ENCODE measurements around the gene ARHGDIB. TPM values are rescaled to one million over a fixed set of nuclear protein-coding genes. Genes with fewer than 3 reads are reported as not detected.

The ARHGDIB gene
- total and polyA plus RNA-seq, 10 of the 15 experiments (the other 5 are each of a cell fraction or from before 2014, with no cell fraction given): 796 to 2,849 (median 1,346) TPM

- TF ChIP-seq ZBTB40 (IDR thresholded peaks at IDR 0.05; ENCODE audit: borderline replicate concordance): no peak
- TF ChIP-seq E2F8 (IDR thresholded peaks at IDR 0.05; ENCODE audit: low read depth, partially characterized antibody): no peak
- no peak for TF ChIP-seq HCFC1 (IDR thresholded peaks at IDR 0.05; ENCODE audit: low read length)
- no peak for TF ChIP-seq ATF3 (IDR thresholded peaks at IDR 0.05; ENCODE audit: borderline replicate concordance, extremely low read depth, low read depth, low read length)
- no peak for TF ChIP-seq PML (IDR thresholded peaks at IDR 0.05; ENCODE audit: low read length)
- no peak for TF ChIP-seq BACH1 (IDR thresholded peaks at IDR 0.05; ENCODE audit: borderline replicate concordance)
- TF ChIP-seq ATF7 (IDR thresholded peaks at IDR 0.05; ENCODE audit: low read depth): no peak
- no peak for TF ChIP-seq PAX8 (IDR thresholded peaks at IDR 0.05)
Measured at GRCh38 chr12:14937014-14937413, 24.4 kb downstream of the ARHGDIB start (continued).

All from GM12878 (cell line).